HCT116 (cell line): ENCODE measurements around the gene SDHD. TPM values are rescaled to one million over a fixed set of nuclear protein-coding genes. Genes with fewer than 3 reads are reported as not detected.
A peak's percentile ranks its signal among the peaks of the same experiment; 100 is the strongest.

ENCODE experiments used
- ATAC-seq: fragments of 200-7000 bp; cut with Tn5 transposase; 2 replicates; pipeline ENCODE4 v1.9.1; 2020; ENCODE audit warnings: mild to moderate bottlenecking, moderate library complexity
- Bru-seq: library from RNA; stranded (reverse); fragments of 400-500 nt; gene quantifications from one replicate; lab custom pipeline; 2021; lab: Mats Ljungman, UMichigan
- BruChase-seq, 2 experiments: library from RNA; stranded (reverse); fragments of 400-500 nt; gene quantifications; one replicate each; lab custom pipeline; 2021; lab: Mats Ljungman, UMichigan
- BruUV-seq: library from RNA; stranded (reverse); fragments of 400-500 nt; replicated peaks from 2 replicates; lab custom pipeline; 2021; lab: Mats Ljungman, UMichigan
- CTCF ChIA-PET: fragments of 300-600 bp; sonication (Branson Sonifier 250); formaldehyde crosslinking; loops from one replicate; lab custom pipeline; 2021; ENCODE audit warnings: antibody characterized with exemption; lab: Charles Lee
- POLR2A ChIA-PET: fragments of 300-600, 350-600 bp; sonication (Branson Sonifier 250); formaldehyde crosslinking; loops from one replicate; lab custom pipeline; 2021; ENCODE audit warnings: antibody characterized with exemption; lab: Charles Lee
- RAD21 ChIA-PET, 2 experiments: fragments of 300-600 bp; sonication (Branson Sonifier 250); formaldehyde crosslinking; loops; one replicate each; lab custom pipeline; 2023; ENCODE audit warnings: low total read pairs in 2 of 2; ENCODE audit not compliant: uncharacterized antibody in 2 of 2, unreplicated experiment in 2 of 2, low non-redundant PET in 1 of 2; lab: Charles Lee
- DNase-seq: peaks from one replicate; pipeline ENCODE4 v3.0.0-alpha.2; 2010; ENCODE audit warnings: low read depth, low spot score
- H2AFZ ChIP-seq: fragments of 200-600 bp; shearing (Covaris generic), sonication (generic); 2 replicates; pipeline ENCODE4 v1.6.1; 2017; ENCODE audit warnings: low read depth, mixed run types, mixed read lengths, antibody characterized with exemption, low read length; ENCODE audit not compliant: poor library complexity, severe bottlenecking
- H3K27ac ChIP-seq: 2 replicates; pipeline ENCODE4 v1.5.1; 2012; ENCODE audit warnings: low read depth, low read length
- H3K27me3 ChIP-seq: fragments of 200-600 bp; sonication (generic); 2 replicates; pipeline ENCODE4 v1.6.1; 2016; ENCODE audit warnings: mixed run types, low read length, mixed read lengths; ENCODE audit not compliant: insufficient read depth
- H3K36me3 ChIP-seq, 2 experiments: fragments of 200-500 bp in 1 of 2; fragments of 200-600 bp in 1 of 2; sonication (Bioruptor generic) in 1 of 2; sonication (generic) in 1 of 2; 2 replicates each; pipeline versions ENCODE4 v1.5.1 to v1.6.1; 2014 to 2016; ENCODE audit warnings: low read length in 2 of 2, inconsistent platforms in 1 of 2, mixed read lengths in 1 of 2, mixed run types in 1 of 2; ENCODE audit not compliant: insufficient read depth in 2 of 2, control insufficient read depth in 1 of 2
- H3K4me1 ChIP-seq, 2 experiments: fragments of 200-600 bp in 1 of 2; sonication (generic) in 1 of 2; 2 replicates each; pipeline versions ENCODE4 v1.5.1 to v1.6.1; 2012 to 2017; ENCODE audit warnings: low read length in 2 of 2, inconsistent platforms in 1 of 2, mild to moderate bottlenecking in 1 of 2, mixed read lengths in 1 of 2, mixed run types in 1 of 2, moderate library complexity in 1 of 2; ENCODE audit not compliant: insufficient read depth in 2 of 2, control insufficient read depth in 1 of 2
- H3K4me2 ChIP-seq: fragments of 200-600 bp; sonication (generic); 2 replicates; pipeline ENCODE4 v1.6.1; 2017; ENCODE audit warnings: mixed run types, low read length, mixed read lengths
- H3K4me3 ChIP-seq, 2 experiments: fragments of 200-600 bp in 1 of 2; sonication (generic) in 1 of 2; replicated peaks in 1 of 2; 2 replicates each; pipeline ENCODE4 v1.5.1; 2011 to 2016; ENCODE audit warnings: low read length in 2 of 2, control low read depth in 1 of 2, low read depth in 1 of 2, mild to moderate bottlenecking in 1 of 2, mixed read lengths in 1 of 2, mixed run types in 1 of 2
- H3K79me2 ChIP-seq: fragments of 200-600 bp; sonication (generic); 2 replicates; pipeline ENCODE4 v1.6.1; 2017; ENCODE audit warnings: mild to moderate bottlenecking, mixed run types, low read length, moderate library complexity, mixed read lengths; ENCODE audit not compliant: insufficient read depth
- H3K9ac ChIP-seq: fragments of 200-600 bp; sonication (generic); 2 replicates; pipeline ENCODE4 v1.6.1; 2016; ENCODE audit warnings: low read length, mixed read lengths
- H3K9me2 ChIP-seq: fragments of 200-600 bp; sonication (generic), shearing (Covaris generic); 2 replicates; pipeline ENCODE4 v1.6.1; 2017; ENCODE audit warnings: mixed run types, mild to moderate bottlenecking, moderate library complexity; ENCODE audit not compliant: insufficient read depth
- H3K9me3 ChIP-seq, 2 experiments: fragments of 200-500 bp in 1 of 2; fragments of 200-600 bp in 1 of 2; sonication (Bioruptor generic) in 1 of 2; sonication (generic) in 1 of 2; 2 replicates each; pipeline ENCODE4 v1.6.1; 2014 to 2017; ENCODE audit warnings: low read length in 2 of 2, mixed read lengths in 2 of 2, inconsistent platforms in 1 of 2, low read depth in 1 of 2, mild to moderate bottlenecking in 1 of 2, mixed run types in 1 of 2, moderate library complexity in 1 of 2; ENCODE audit not compliant: control insufficient read depth in 1 of 2, insufficient read depth in 1 of 2
- H4K20me1 ChIP-seq: fragments of 200-600 bp; sonication (generic), shearing (Covaris generic); 2 replicates; pipeline ENCODE4 v1.6.1; 2017; ENCODE audit warnings: mixed run types, mild to moderate bottlenecking, moderate library complexity; ENCODE audit not compliant: insufficient read depth
- CBX3 ChIP-seq: IDR thresholded peaks from 2 replicates; pipeline ENCODE4 v1.6.1; 2012; ENCODE audit warnings: low read depth
- CTCF ChIP-seq, 3 experiments: fragments of 200-600 bp in 1 of 3; sonication (generic) in 1 of 3; IDR thresholded peaks in 2 of 3; conservative IDR thresholded peaks in 1 of 3; 2 replicates each; pipeline ENCODE4 v1.5.1; 2012 to 2017; ENCODE audit warnings: low read depth in 2 of 3, low read length in 2 of 3, antibody characterized with exemption in 1 of 3, borderline replicate concordance in 1 of 3, control low read depth in 1 of 3, mild to moderate bottlenecking in 1 of 3, mixed read lengths in 1 of 3, mixed run types in 1 of 3, moderate library complexity in 1 of 3; ENCODE audit not compliant: insufficient read depth in 1 of 3
- EGR1 ChIP-seq: IDR thresholded peaks from 2 replicates; pipeline ENCODE4 v1.6.1; 2012; ENCODE audit warnings: low read depth
- ELF1 ChIP-seq: IDR thresholded peaks from 2 replicates; pipeline ENCODE4 v1.6.1; 2012; ENCODE audit warnings: low read depth, borderline replicate concordance
- EZH2phosphoT487 ChIP-seq: fragments of 200-600 bp; IDR thresholded peaks from 2 replicates; pipeline ENCODE4 v1.6.1; 2018; ENCODE audit warnings: antibody characterized with exemption, borderline replicate concordance
- MAX ChIP-seq: IDR thresholded peaks from 2 replicates; pipeline ENCODE4 v1.6.1; 2012
- POLR2A ChIP-seq: IDR thresholded peaks from 2 replicates; pipeline ENCODE4 v1.7.0; 2011; ENCODE audit warnings: borderline replicate concordance; ENCODE audit not compliant: insufficient read depth, insufficient read length; ENCODE audit errors: extremely low read depth
- POLR2AphosphoS5 ChIP-seq: IDR thresholded peaks from 2 replicates; pipeline ENCODE4 v1.6.1; 2011; ENCODE audit warnings: mild to moderate bottlenecking, low read depth, low read length, moderate library complexity
- SIN3A ChIP-seq: IDR thresholded peaks from 2 replicates; pipeline ENCODE4 v1.6.1; 2012; ENCODE audit warnings: low read depth
- SP1 ChIP-seq: IDR thresholded peaks from 2 replicates; pipeline ENCODE4 v1.6.1; 2012; ENCODE audit warnings: low read depth
- SRF ChIP-seq: IDR thresholded peaks from 2 replicates; pipeline ENCODE4 v1.6.1; 2012; ENCODE audit warnings: low read depth
- ZBTB33 ChIP-seq: IDR thresholded peaks from 2 replicates; pipeline ENCODE4 v1.6.1; 2011; ENCODE audit warnings: mild to moderate bottlenecking, low read length, moderate library complexity; ENCODE audit not compliant: insufficient replicate concordance; ENCODE audit errors: extremely low read depth
- intact Hi-C: fragments of 100-400 bp; cut with micrococcal nuclease; formaldehyde crosslinking; loops from 2 replicates; pipeline ENCODE4 v1.10.0; 2022
- long read RNA-seq: library from polyadenylated mRNA; unstranded; transcript quantifications from one replicate; pipeline ENCODE4 v2.0.0, GENCODE V29; 2021; ENCODE audit not compliant: unreplicated experiment
- polyA plus RNA-seq: library from polyadenylated mRNA; unstranded; fragments of >200 nt; gene quantifications from 2 replicates; pipeline ENCODE4 v1.2.1, GENCODE V29; 2012; ENCODE audit warnings: missing spikeins
- total RNA-seq: library from RNA; stranded (reverse); gene quantifications from one replicate; pipeline ENCODE4 v1.2.1, GENCODE V29; 2021; ENCODE audit not compliant: unreplicated experiment

The SDHD gene
- 129 TPM for total RNA-seq
- polyA plus RNA-seq, result 160 and 163 TPM in 2 replicates
- percentile 90 among the genes with signal in this experiment for Bru-seq, nascent RNA
- percentile 99 among the genes with signal in this experiment for BruChase-seq, experiment 1, labeled RNA remaining after a 6-hour chase
- percentile 99 among the genes with signal in this experiment for BruChase-seq, experiment 2, labeled RNA remaining after a 2-hour chase
- long read RNA-seq, transcript SDHD-201 (4 exons, 1,439 nt), result major isoform, 241 of 252 reads
- long read RNA-seq, partial matches to known transcripts, result 6 of 252 reads
- long read RNA-seq, other reads (novel, unspliced or antisense), result 2 of 252 reads

- no TSS peak for BruUV-seq
- H3K27me3 ChIP-seq, result no peaks in the 10 kb centered on the region
- intact Hi-C loops, result loop anchor here (1.0 to 5.0 kb wide), 4 partner anchors 12 to 208 kb away; partner anchors contain the start of genes CFAP68, FDXACB1, NKAPD1 and PIH1D2
Measured at GRCh38 chr11:112086422-112087191, at the start of gene SDHD, which contains the start of gene TIMM8B. TSS of gene SDHD (plus strand) at chr11:112086873. CDS start at chr11:112086908, 35 bp downstream. TSS of gene TIMM8B (minus strand) at chr11:112086756. CDS start at chr11:112086723, 33 bp downstream.

More at GRCh38 chr11:112086422-112087191, at the start of gene SDHD, which contains the start of gene TIMM8B:
- H3K4me2 ChIP-seq, result peak within 1 kb of the TSS; percentile 79
- peaks cover 78% of the 10 kb centered on the region for H3K79me2 ChIP-seq
- TF ChIP-seq CBX3, result no peak
- peak; percentile 73 for TF ChIP-seq SIN3A
- TF ChIP-seq SRF, result no peak
- peak; percentile 63 for TF ChIP-seq MAX
- peak; percentile 42 for TF ChIP-seq SP1
- TF ChIP-seq POLR2A, result peak; percentile 90
- peak; percentile 92 for TF ChIP-seq POLR2AphosphoS5
- peak; percentile 80 for TF ChIP-seq EGR1
- TF ChIP-seq ZBTB33, result peak; percentile 19
- no peak for TF ChIP-seq CTCF (IDR thresholded peaks at IDR 0.05 in 2 of 3, conservative IDR thresholded peaks at IDR 0.05 in 1 of 3; ENCODE audit: borderline replicate concordance in 1 of 3, insufficient read depth in 1 of 3, low read depth in 2 of 3, low read length in 2 of 3)
- TF ChIP-seq EZH2phosphoT487, result no peak
- peak; percentile 75 for TF ChIP-seq ELF1
- ChIA-PET CTCF (interaction anchor here (1.0 to 1.1 kb wide), 2 partner anchors 27 to 193 kb away, joined by 3 read pairs; no protein-coding TSS in a partner anchor), RAD21 (no interaction called here), POLR2A (interaction anchor here (1.0 to 1.3 kb wide), 2 partner anchors 14 to 133 kb away, joined by 3 to 4 read pairs; no protein-coding TSS in a partner anchor)
- H3K36me3 ChIP-seq, result peaks cover 47 to 52% of the 10 kb centered on the region in 2 experiments
- H3K4me1 ChIP-seq, result peaks cover 0 to 15% of the 10 kb centered on the region in 2 experiments; a peak in 2 of 4 replicates
- no peak within 1 kb of the TSS for H2AFZ ChIP-seq
- peak within 1 kb of the TSS; percentile 97 for H3K9ac ChIP-seq
- DNase-seq, result peak; percentile 95
- H3K9me3 ChIP-seq, result no peaks in the 10 kb centered on the region
- peak; percentile 92 for ATAC-seq
- H3K9me2 ChIP-seq, result no peaks in the 10 kb centered on the region
- H3K27ac ChIP-seq, result peak within 1 kb of the TSS; percentile 65
- peak within 1 kb of the TSS; percentile 87 to 93 for H3K4me3 ChIP-seq
- no peaks in the 10 kb centered on the region for H4K20me1 ChIP-seq
